ENCODE data around the gene TLE6. TPM values are rescaled to one million over a fixed set of nuclear protein-coding genes. Genes with fewer than 3 reads are reported as not detected.
"Not testable (repeated sequence)": the region's sequence is repeated elsewhere in the genome, so short reads cannot be mapped to it uniquely, and the experiment has no call there.

TLE6 gene
- total RNA-seq, 2 donors from 2014 or later, result 0.33 TPM; not detected in 1

GRCh38 chr19:2987797-2988196 lies 10.4 kb downstream of the TLE6 start:
- Histone ChIP-seq H3K27me3 (no peaks in the 10 kb centered on the region), H3K36me3 (replicated peaks in 1 of 2; ENCODE audit: insufficient read depth in 1 of 2, low read depth in 2 of 2) (no peaks in the 10 kb centered on the region), H3K27ac (no peak overlapping the region), H3K4me1 (peaks cover 18% of the 10 kb centered on the region), H3K4me3 (no peak overlapping the region), H3K9me3 (no peaks in the 10 kb centered on the region)
- TF ChIP-seq CTCF (IDR thresholded peaks at IDR 0.05), result no peak
- no peak for TF ChIP-seq POLR2A (IDR thresholded peaks at IDR 0.05)
- no peak for ATAC-seq
- intact Hi-C loops (cut with DNase I), result no loop called here
- WGBS, 2 donors, result 81 to 95% methylated on average over 5 to 12 of the region's 12 CpGs
- no peak for DNase-seq

- H3K4me1 ChIP-seq, result peaks cover 10% of the 10 kb centered on the region
- no peak overlapping the region for H3K4me3 ChIP-seq
- intact Hi-C loops (cut with DNase I), result no loop called here
- no peak for DNase-seq
- no peaks in the 10 kb centered on the region for H3K9me3 ChIP-seq
- H3K36me3 ChIP-seq (replicated peaks in 1 of 2; ENCODE audit: insufficient read depth in 1 of 2, low read depth in 2 of 2), result no peaks in the 10 kb centered on the region
- H3K27ac ChIP-seq, result no peak overlapping the region
- WGBS, 2 donors, result 93 to 96% methylated on average over 3 of the region's 3 CpGs
- TF ChIP-seq POLR2A (IDR thresholded peaks at IDR 0.05) (no peak), CTCF (IDR thresholded peaks at IDR 0.05) (no peak)
- no peak for ATAC-seq
- H3K27me3 ChIP-seq, result no peaks in the 10 kb centered on the region
Measured at GRCh38 chr19:2988568-2988967, 11.2 kb downstream of the TLE6 start.

- TF ChIP-seq CTCF (IDR thresholded peaks at IDR 0.05) (no peak), POLR2A (IDR thresholded peaks at IDR 0.05) (no peak)
Measured at GRCh38 chr19:2989236-2989946, 12.0 kb downstream of the TLE6 start.

GRCh38 chr19:2992333-2992732 lies 15.0 kb downstream of the TLE6 start:
- 83 to 91% methylated on average over 11 of the region's 11 CpGs for WGBS, 2 donors
- H3K27ac ChIP-seq; ATAC-seq; intact Hi-C loops (cut with DNase I); H3K4me3 ChIP-seq; H3K4me1 ChIP-seq; H3K36me3 ChIP-seq (replicated peaks in 1 of 2; ENCODE audit: insufficient read depth in 1 of 2, low read depth in 2 of 2); H3K9me3 ChIP-seq; DNase-seq; H3K27me3 ChIP-seq: not testable (repeated sequence)

More at GRCh38 chr19:2989236-2989946, 12.0 kb downstream of the TLE6 start:
- DNase-seq (no peak), ATAC-seq (no peak)
- intact Hi-C loops (cut with DNase I), result no loop called here
- WGBS, 2 donors, result 93 to 95% methylated on average over 8 to 15 of the region's 15 CpGs
- Histone ChIP-seq H3K27ac (no peak overlapping the region), H3K36me3 (replicated peaks in 1 of 2; ENCODE audit: insufficient read depth in 1 of 2, low read depth in 2 of 2) (no peaks in the 10 kb centered on the region), H3K4me3 (no peak overlapping the region), H3K27me3 (no peaks in the 10 kb centered on the region), H3K4me1 (peaks cover 2% of the 10 kb centered on the region), H3K9me3 (no peaks in the 10 kb centered on the region)

GRCh38 chr19:2992958-2993357 lies 15.6 kb downstream of the TLE6 start:
- H3K4me3 ChIP-seq, result no peak overlapping the region
- TF ChIP-seq POLR2A (IDR thresholded peaks at IDR 0.05) (no peak), CTCF (IDR thresholded peaks at IDR 0.05) (no peak)
- DNase-seq (no peak), ATAC-seq (no peak)
- no peak overlapping the region for H3K27ac ChIP-seq
- H3K36me3 ChIP-seq (replicated peaks in 1 of 2; ENCODE audit: insufficient read depth in 1 of 2, low read depth in 2 of 2), result no peaks in the 10 kb centered on the region
- H3K4me1 ChIP-seq, result no peaks in the 10 kb centered on the region
- 81 to 83% methylated on average over 12 to 14 of the region's 14 CpGs for WGBS, 2 donors
- no peaks in the 10 kb centered on the region for H3K27me3 ChIP-seq
- no peaks in the 10 kb centered on the region for H3K9me3 ChIP-seq
- intact Hi-C loops (cut with DNase I), result no loop called here

Data from body of pancreas (tissue), 4 donors.